ENCODE results near the gene RIMKLB.

Gene RIMKLB

GRCh38 chr12:8697476-8698131 is at the start of gene RIMKLB:
Gene RIMKLB (plus strand): TSS chr12:8697991. CDS start chr12:8713867, 15,876 bp downstream.
- peak; percentile 80 for DNase-seq
- ATAC-seq: peak; percentile 88

- peak; percentile 78 for DNase-seq
- peak; percentile 90 for ATAC-seq
These were observed 49.1 kb upstream of the RIMKLB start for GRCh38 chr12:8648576-8649205.

GRCh38 chr12:8655421-8655820 is 42.4 kb upstream of the RIMKLB start:
- ATAC-seq (no peak), DNase-seq (no peak)

- no peak for DNase-seq
- no peak for ATAC-seq
These were observed 39.4 kb upstream of the RIMKLB start for GRCh38 chr12:8658346-8658745.

- DNase-seq (no peak), ATAC-seq (no peak)
These were observed 36.8 kb upstream of the RIMKLB start for GRCh38 chr12:8661016-8661415.

- ATAC-seq (no peak), DNase-seq (no peak)
These were observed 36.0 kb upstream of the RIMKLB start for GRCh38 chr12:8661751-8662150.

GRCh38 chr12:8662593-8662992 is 35.2 kb upstream of the RIMKLB start, which contains the start of gene MFAP5:
Gene MFAP5 (minus strand): TSS chr12:8662826. CDS start chr12:8662104, 722 bp downstream.
- DNase-seq (no peak), ATAC-seq (no peak)

- DNase-seq: no peak
These were observed 33.4 kb upstream of the RIMKLB start for GRCh38 chr12:8664228-8664913.

GRCh38 chr12:8665759-8666158 is 32.0 kb upstream of the RIMKLB start:
- DNase-seq: no peak
- ATAC-seq: no peak

More at GRCh38 chr12:8664228-8664913, 33.4 kb upstream of the RIMKLB start:
- ATAC-seq: no peak

GRCh38 chr12:8667270-8667669 is 30.5 kb upstream of the RIMKLB start:
- ATAC-seq (no peak), DNase-seq (no peak)

GRCh38 chr12:8668441-8668840 is 29.4 kb upstream of the RIMKLB start:
- ATAC-seq (no peak), DNase-seq (no peak)

- ATAC-seq: no peak
- no peak for DNase-seq
These were observed 25.4 kb upstream of the RIMKLB start for GRCh38 chr12:8672381-8672780.

- ATAC-seq: no peak
- DNase-seq: no peak
These were observed 22.2 kb upstream of the RIMKLB start for GRCh38 chr12:8675591-8676036.

GRCh38 chr12:8676651-8677050 is 21.1 kb upstream of the RIMKLB start:
- ATAC-seq (no peak), DNase-seq (no peak)

- ATAC-seq: no peak
- no peak for DNase-seq
These were observed 20.4 kb upstream of the RIMKLB start for GRCh38 chr12:8677362-8677761.

- ATAC-seq (no peak), DNase-seq (no peak)
These were observed 19.1 kb upstream of the RIMKLB start for GRCh38 chr12:8678661-8679111.

GRCh38 chr12:8680533-8680932 is 17.3 kb upstream of the RIMKLB start:
- DNase-seq (no peak), ATAC-seq (no peak)

- no peak for DNase-seq
These were observed 16.5 kb upstream of the RIMKLB start for GRCh38 chr12:8681129-8681884.

GRCh38 chr12:8685051-8685450 is 12.7 kb upstream of the RIMKLB start:
- no peak for ATAC-seq
- DNase-seq: no peak

More at GRCh38 chr12:8681129-8681884, 16.5 kb upstream of the RIMKLB start:
- no peak for ATAC-seq

GRCh38 chr12:8687846-8688601 is 9.8 kb upstream of the RIMKLB start:
- DNase-seq: no peak

GRCh38 chr12:8689681-8690080 is 8.1 kb upstream of the RIMKLB start:
- no peak for DNase-seq

More at GRCh38 chr12:8687846-8688601, 9.8 kb upstream of the RIMKLB start:
- ATAC-seq: no peak

More at GRCh38 chr12:8689681-8690080, 8.1 kb upstream of the RIMKLB start:
- ATAC-seq: no peak

All from stimulated activated naive CD8-positive, alpha-beta T cell treated with anti-CD3 and anti-CD28 coated beads, Interleukin-15, Interleukin-2, amounts not matched to agents 100 U/mL and 50 U/mL, for 24 hours (primary cell).